GM19395 (cell line): Measurements from ENCODE around the gene CYB5RL.
"Not testable (repeated sequence)": the region's sequence is repeated elsewhere in the genome, so short reads cannot be mapped to it uniquely, and the experiment has no call there.

ENCODE experiments used
- ATAC-seq: cut with Tn5 transposase; IDR thresholded peaks from one replicate; pipeline ENCODE4 v1.9.1; 2021; ENCODE audit warnings: mild to moderate bottlenecking, moderate library complexity; ENCODE audit not compliant: unreplicated experiment

Gene CYB5RL

GRCh38 chr1:54191525-54191924 lies 8.3 kb downstream of the CYB5RL start:
- ATAC-seq = no peak

GRCh38 chr1:54190526-54190925 lies 9.3 kb downstream of the CYB5RL start:
- no peak for ATAC-seq

GRCh38 chr1:54188291-54188690 lies 11.5 kb downstream of the CYB5RL start:
- no peak for ATAC-seq

DNA sequence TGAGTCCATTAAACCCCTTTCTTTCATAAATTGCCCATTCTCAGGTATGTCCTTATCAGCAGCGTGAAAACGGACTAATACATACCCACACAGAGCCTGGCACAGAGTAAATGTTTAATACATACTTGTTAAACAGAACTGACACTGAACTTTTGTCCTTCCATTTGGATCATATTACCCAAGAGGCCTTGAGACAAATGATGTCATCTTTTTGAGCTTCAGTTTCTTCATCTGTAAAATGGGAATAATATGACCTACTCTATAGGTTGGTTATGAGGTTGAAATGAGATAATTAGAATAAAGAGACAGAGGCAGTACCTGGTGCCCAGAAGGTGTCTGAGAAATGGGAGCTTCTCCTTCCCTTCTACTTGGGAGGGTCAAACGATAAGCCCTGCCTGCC lies 13.8 kb downstream of the CYB5RL start:
- ATAC-seq = no peak

GRCh38 chr1:54180701-54181360 lies 19.0 kb downstream of the CYB5RL start:
- ATAC-seq = no peak

GRCh38 chr1:54178296-54179070 lies 21.3 kb downstream of the CYB5RL start:
- no peak for ATAC-seq

DNA sequence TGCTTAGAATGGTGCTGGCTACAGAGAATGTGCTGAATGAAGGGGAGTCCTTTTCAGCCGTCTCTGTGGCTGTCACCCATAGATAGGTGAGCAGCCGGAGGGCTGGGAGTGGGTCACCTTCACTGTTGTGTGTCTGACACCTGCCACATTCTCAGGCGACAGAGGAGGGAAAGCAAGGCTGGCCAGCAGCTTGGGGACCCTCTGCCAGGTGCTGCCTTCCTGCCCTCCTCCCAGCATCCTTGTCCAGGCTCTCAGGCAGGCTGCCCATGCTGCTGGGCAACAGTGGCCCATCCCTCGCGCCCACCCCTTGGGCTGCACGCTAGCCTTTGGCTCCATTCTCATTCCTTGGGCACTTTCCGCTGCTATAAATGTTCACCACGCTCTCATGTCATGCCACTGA lies 22.1 kb downstream of the CYB5RL start:
- no peak for ATAC-seq

- ATAC-seq = no peak
These were observed 23.1 kb downstream of the CYB5RL start for GRCh38 chr1:54176621-54177327.

DNA sequence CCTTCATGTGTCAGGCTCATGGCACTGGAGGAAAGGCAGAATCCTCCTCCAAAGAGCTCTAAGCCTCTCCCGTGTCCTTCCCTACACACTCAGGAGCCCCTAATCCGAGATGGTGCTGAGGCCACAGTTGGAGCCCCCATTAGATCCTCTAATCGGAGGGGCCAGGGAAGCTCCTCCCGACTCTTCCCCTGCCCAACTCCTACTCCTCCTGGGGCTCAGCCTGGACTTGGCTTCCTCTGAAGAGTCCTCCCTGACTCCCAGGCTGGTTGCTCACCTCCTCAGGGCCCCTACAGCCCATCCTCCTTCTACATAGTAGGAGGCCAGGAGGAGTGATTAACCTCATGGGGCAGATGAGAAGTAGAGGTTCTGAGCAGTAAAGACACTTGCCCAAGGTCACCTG lies 25.7 kb downstream of the CYB5RL start:
- no peak for ATAC-seq

GRCh38 chr1:54173681-54174080 lies 26.1 kb downstream of the CYB5RL start:
- ATAC-seq = no peak

DNA sequence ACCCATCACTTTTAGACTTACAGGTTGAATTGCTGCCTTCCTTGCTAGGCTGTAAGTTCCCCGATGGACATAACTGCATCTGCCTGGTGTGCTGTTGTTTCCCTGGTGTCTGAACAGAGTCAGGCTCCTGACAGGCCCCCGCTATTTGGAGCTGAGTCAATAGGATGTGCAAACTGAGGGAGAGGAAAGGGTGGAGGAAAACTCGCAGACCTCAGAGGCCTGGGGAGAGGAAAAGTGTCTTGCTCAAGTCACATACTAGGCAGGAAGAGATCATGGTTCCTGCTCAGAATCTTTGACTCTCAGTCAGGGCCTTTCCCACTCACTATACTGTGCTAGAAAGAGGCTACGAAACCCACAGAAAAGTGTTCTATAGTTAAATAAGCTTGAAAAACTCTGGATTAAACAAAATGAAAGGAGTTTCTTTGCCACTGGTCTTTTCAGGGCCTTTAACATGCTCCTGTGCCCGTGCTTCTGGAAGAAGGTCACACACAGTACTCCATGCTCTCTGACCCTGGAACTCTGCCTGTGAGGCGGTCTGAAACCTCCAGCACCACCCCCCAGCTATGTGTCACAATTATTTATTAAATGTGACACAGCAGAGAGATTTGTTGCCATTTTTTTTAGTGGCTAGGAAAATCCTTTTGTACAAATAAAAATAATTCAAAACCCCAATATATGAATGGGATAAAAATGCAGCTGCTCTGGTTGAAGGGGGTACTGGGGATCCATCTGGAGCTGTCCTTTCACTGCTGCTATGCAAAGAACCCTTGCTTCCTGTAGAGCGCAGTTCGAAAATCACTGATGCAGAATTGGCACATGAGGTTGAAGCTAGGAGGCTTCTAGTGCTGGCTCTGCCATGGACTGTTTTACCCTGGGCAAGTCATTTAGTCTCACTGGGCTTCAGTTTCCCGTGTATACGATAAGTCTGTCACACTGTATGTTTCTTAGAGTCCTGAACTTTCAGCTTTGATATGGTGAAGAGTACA lies 26.9 kb downstream of the CYB5RL start:
- ATAC-seq = no peak

GRCh38 chr1:54171606-54172005 lies 28.2 kb downstream of the CYB5RL start:
- ATAC-seq = no peak

GRCh38 chr1:54171016-54171415 lies 28.8 kb downstream of the CYB5RL start:
- no peak for ATAC-seq

GRCh38 chr1:54169068-54169467 lies 30.8 kb downstream of the CYB5RL start:
- no peak for ATAC-seq

- no peak for ATAC-seq
These were observed 31.4 kb downstream of the CYB5RL start for GRCh38 chr1:54168206-54168965.

DNA sequence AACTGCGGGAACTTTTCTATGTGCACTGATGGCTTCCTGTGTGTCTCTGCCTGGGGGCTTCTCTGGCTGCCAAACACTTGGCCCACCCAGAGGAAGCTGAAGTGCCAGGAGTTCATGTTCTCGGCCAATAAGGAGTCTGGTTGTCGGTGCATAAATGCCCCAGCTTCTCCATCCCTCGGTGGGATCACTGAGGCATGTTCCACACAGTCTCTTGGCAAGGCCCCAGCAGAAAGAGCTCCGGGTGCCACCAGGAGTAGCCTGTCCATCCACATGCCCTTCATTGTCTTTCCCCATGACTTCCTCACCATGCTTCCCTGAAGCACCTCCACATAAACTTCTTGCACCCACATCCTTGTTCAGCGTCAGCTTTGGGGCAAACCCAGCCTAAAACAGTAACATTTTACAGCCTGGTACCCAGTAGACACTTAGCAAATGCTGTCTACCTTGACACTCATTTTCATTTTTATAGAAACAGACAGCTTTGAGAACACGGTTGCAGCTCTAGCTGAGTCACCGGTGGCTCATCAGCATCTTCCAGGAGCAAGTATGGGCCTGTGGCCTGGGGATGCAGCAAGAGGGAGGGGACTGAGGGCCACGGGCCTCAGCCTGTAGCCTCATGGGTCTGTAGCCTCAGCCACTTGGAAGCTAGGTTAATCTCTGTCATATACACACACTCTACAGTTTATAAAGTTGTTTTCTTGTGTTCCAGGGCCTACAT lies 32.2 kb downstream of the CYB5RL start:
- ATAC-seq = no peak

DNA sequence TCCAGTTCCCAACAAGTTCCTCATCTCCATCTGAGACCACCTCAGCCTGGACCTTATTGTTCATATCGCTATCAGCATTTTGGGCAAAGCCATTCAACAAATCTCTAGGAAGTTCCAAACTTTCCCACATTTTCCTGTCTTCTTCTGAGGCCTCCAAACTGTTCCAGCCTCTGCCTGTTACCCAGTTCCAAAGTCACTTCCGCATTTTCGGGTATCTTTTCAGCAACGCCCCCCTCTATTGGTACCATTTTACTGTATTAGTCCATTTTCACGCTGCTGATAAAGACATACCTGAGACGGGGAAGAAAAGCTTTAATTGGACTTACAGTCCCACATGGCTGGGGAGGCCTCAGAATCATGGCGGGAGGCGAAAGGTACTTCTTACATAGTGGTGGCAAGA lies 33.5 kb downstream of the CYB5RL start:
- not testable (repeated sequence) for ATAC-seq

GRCh38 chr1:54165146-54165545 lies 34.7 kb downstream of the CYB5RL start:
- no peak for ATAC-seq

DNA sequence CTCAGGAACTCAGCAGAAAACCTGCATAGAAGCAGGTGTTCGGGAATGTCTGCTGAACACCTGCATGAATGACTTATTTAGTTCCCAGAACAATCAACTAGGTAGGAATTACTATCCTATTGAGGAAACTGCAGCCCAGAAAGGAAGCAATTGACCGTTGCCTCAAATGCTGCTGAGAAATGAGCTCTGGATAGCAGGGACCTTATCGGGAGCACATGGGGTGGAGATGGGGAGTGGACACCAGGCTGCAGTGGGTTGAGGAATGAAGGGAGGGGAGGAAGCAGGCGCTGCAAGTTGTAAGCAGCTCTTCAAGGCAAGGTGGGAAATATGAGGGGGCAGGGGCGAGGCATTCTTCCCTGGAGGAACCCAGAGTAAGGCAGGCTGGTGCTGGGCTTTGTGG lies 36.3 kb downstream of the CYB5RL start:
- no peak for ATAC-seq
